HG02938 (cell line): ENCODE measurements around the gene SCAPER.

ENCODE experiments used
- ATAC-seq: cut with Tn5 transposase; IDR thresholded peaks from one replicate; pipeline ENCODE4 v1.9.1; 2021; ENCODE audit warnings: mild to moderate bottlenecking, moderate library complexity; ENCODE audit not compliant: unreplicated experiment

The SCAPER gene

GRCh38 chr15:76678766-76679165 lies 226.4 kb downstream of the SCAPER start:
- no peak for ATAC-seq

- no peak for ATAC-seq
Observed at GRCh38 chr15:76674883-76675282, 230.3 kb downstream of the SCAPER start.

- ATAC-seq = no peak
Observed at GRCh38 chr15:76669521-76670207, 235.5 kb downstream of the SCAPER start.

- no peak for ATAC-seq
Observed at GRCh38 chr15:76668900-76669299, 236.2 kb downstream of the SCAPER start.

- no peak for ATAC-seq
Observed at GRCh38 chr15:76667943-76668715, 237.0 kb downstream of the SCAPER start.

- ATAC-seq = no peak
Observed at GRCh38 chr15:76664895-76665294, 240.2 kb downstream of the SCAPER start.

- ATAC-seq = no peak
Observed at GRCh38 chr15:76664411-76664810, 240.7 kb downstream of the SCAPER start.

- ATAC-seq = no peak
Observed at GRCh38 chr15:76663529-76663928, 241.6 kb downstream of the SCAPER start.

GRCh38 chr15:76648732-76649444 lies 256.3 kb downstream of the SCAPER start:
- ATAC-seq = no peak

- ATAC-seq = no peak
Observed at GRCh38 chr15:76647612-76648011, 257.5 kb downstream of the SCAPER start.

GRCh38 chr15:76644646-76645045 lies 260.5 kb downstream of the SCAPER start:
- ATAC-seq = no peak

- no peak for ATAC-seq
Observed at GRCh38 chr15:76642671-76643070, 262.5 kb downstream of the SCAPER start.

- no peak for ATAC-seq
Observed at GRCh38 chr15:76637166-76637565, 268.0 kb downstream of the SCAPER start.

- ATAC-seq = no peak
Observed at GRCh38 chr15:76636059-76636458, 269.1 kb downstream of the SCAPER start.

- no peak for ATAC-seq
Observed at GRCh38 chr15:76626611-76627010, 278.5 kb downstream of the SCAPER start.

GRCh38 chr15:76625267-76625666 lies 279.9 kb downstream of the SCAPER start:
- ATAC-seq = no peak

GRCh38 chr15:76614725-76615124 lies 290.4 kb downstream of the SCAPER start:
- no peak for ATAC-seq

GRCh38 chr15:76588811-76589747 lies 316.1 kb downstream of the SCAPER start:
- no peak for ATAC-seq

GRCh38 chr15:76585576-76585897 lies 319.6 kb downstream of the SCAPER start:
- no peak for ATAC-seq

GRCh38 chr15:76584868-76585575 lies 320.1 kb downstream of the SCAPER start:
- no peak for ATAC-seq
